Heart right ventricle (tissue), 16 donors: Measurements from ENCODE around the gene BRIP1. TPM values are rescaled to one million over a fixed set of nuclear protein-coding genes. Genes with fewer than 3 reads are reported as not detected.

Experiments used
- ATAC-seq, 8 donors: fragments of 200-7000 bp; cut with Tn5 transposase; one replicate each; pipeline ENCODE4 v1.9.1; 2020; ENCODE audit warnings: mild to moderate bottlenecking in 8 of 8, moderate library complexity in 8 of 8, moderate number of reproducible peaks in 1 of 8
- DNase-seq, 2 donors: peaks; one replicate each; pipeline ENCODE4 v3.0.0-alpha.2; 2020
- H3K27ac ChIP-seq, 10 donors: fragments of 200-600 bp; sonication (generic) in 2 of 10; one replicate each; pipeline versions ENCODE4 v1.5.0 to v1.8.0; 2020 to 2022; ENCODE audit warnings: mild to moderate bottlenecking in 3 of 10
- H3K27me3 ChIP-seq, 7 donors: fragments of 200-600 bp; one replicate each; pipeline ENCODE4 v1.8.0; 2021 to 2022; ENCODE audit warnings: mild to moderate bottlenecking in 2 of 7
- H3K36me3 ChIP-seq, 9 donors: fragments of 200-600 bp; sonication (generic) in 1 of 9; one replicate each; pipeline versions ENCODE4 v1.5.0 to v1.8.0; 2020 to 2022; ENCODE audit warnings: mild to moderate bottlenecking in 2 of 9
- H3K4me1 ChIP-seq, 9 donors: fragments of 200-600 bp; sonication (generic) in 1 of 9; one replicate each; pipeline versions ENCODE4 v1.5.0 to v1.8.0; 2020 to 2022; ENCODE audit warnings: mild to moderate bottlenecking in 4 of 9
- H3K4me3 ChIP-seq, 10 donors: fragments of 200-600 bp; sonication (generic) in 2 of 10; one replicate each; pipeline versions ENCODE4 v1.5.0 to v1.8.0; 2020 to 2022; ENCODE audit warnings: mild to moderate bottlenecking in 7 of 10, moderate library complexity in 2 of 10
- H3K9me3 ChIP-seq, 11 donors: fragments of 200-600 bp in 10 of 11; sonication (generic) in 2 of 11; one replicate each; pipeline versions ENCODE4 v1.5.0 to v1.8.0; 2013 to 2022; ENCODE audit warnings: mild to moderate bottlenecking in 2 of 11, control low read depth in 1 of 11, moderate library complexity in 1 of 11
- CTCF ChIP-seq, 9 donors: fragments of 200-600 bp; sonication (generic) in 2 of 9; IDR thresholded peaks; one replicate each; pipeline versions ENCODE4 v1.5.0 to v1.8.0; 2021 to 2022; ENCODE audit warnings: antibody characterized with exemption in 9 of 9, mild to moderate bottlenecking in 5 of 9, moderate library complexity in 1 of 9
- WGBS, 2 donors: extraction: QIAGEN DNeasy Blood & Tissue Kit; methylation state at CpG; one replicate each; pipeline ENCODE4 v1.1.7; 2013; ENCODE audit warnings: inconsistent platforms in 1 of 2; 5-methylcytosine and 5-hydroxymethylcytosine counted together
- intact Hi-C, 10 donors: fragments of 100-400 bp; cut with DNase I; formaldehyde crosslinking; loops; one replicate each; pipeline versions ENCODE4 v1.11.1 to v1.14.2; 2022
- polyA plus RNA-seq, 2 donors: library from polyadenylated mRNA; stranded (reverse); fragments of 200-250 nt; gene quantifications; one replicate each; pipeline ENCODE4 v1.2.3, GENCODE V29; 2013
- total RNA-seq, 10 donors: library from RNA; stranded (reverse); fragmentation: NEBNext Ultra II Directional in 3 of 10; extraction: Animal tissue kit (Norgen Biotek cat#: 25700) in 3 of 10; gene quantifications; one replicate each; pipeline versions ENCODE4 v1.2.1 to v1.2.4, GENCODE V29; 2021 to 2023
- donor health status: Arrhythmogenic right ventricular cardiomyopathy.
- donor health status: ischemic (EF 13 %, LVEDD 7.1; RV severe dilation, severe dysfunction).
- donor health status: healthy with polysubstance abuse.
- donor health status: DM: no; HTN: yes; CAD: no.
- donor health status: DM: no; HTN: no; CAD: no.
- donor health status: ischemic (EF 25% LVEDD 6.9; RV normal size, moderate dysfunction).
- donor health status: ischemic (EF 25% LVEDD 5.7; RV mildly dilated, moderate dysfunction).
- donor health status: healthy.
- donor health status: DM: yes; HTN: yes; CAD: no.
- donor health status: Ischemic cardiomyopathy.
- donor health status: ischemic (EF 35%, LVEDD 5.7; RV mildly dilated, moderate dysfunction).
- donor health status: nonischemic (EF 11% LVEDD 7.7; RV severe dilation, severe dysfunction).
- donor health status: DM: yes; HTN: yes; CAD: no.
- donor health status: PGD.
- donor health status: ischemic (EF 29% LVEDD 5.4; RV normal size, mild dysfunction).
- donor health status: nonischemic (EF 23%, LVEDD 6.1; RV moderate dilation, normal function).

BRIP1 gene
- total and polyA plus RNA-seq, 12 donors = 0.03 to 2.1 (median 0.22) TPM; not detected in 1

DNA sequence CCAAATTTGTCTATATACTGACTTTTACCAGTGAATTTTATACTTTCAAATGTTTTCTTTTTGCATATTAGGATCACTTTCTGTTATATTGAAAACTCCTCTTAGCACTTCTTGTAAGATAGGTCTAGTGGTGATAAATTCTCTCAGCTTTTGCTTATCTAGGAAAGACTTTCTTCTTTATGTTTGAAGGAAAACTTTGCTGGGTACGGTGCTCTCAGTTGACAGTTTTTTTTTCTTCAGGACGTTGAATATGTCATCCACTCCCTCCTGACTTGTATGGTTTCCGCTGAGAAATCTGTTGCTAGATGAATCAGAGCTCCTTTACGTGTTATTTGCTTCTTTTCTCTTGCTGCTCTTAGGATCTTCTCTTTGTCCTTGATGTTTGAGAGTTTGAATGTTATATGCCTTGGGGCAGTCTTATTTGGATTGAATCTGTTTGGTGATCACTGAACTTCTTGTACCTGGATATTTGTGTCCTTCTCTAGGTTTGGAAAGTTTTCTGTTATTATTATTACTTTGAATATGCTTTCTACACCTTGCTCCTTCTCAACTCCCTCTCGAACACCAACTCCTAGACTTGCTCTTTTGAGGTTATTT lies 228.3 kb downstream of the BRIP1 start:
- H3K27me3 ChIP-seq = peaks cover 0 to 10% (median 0%) of the 10 kb centered on the region in 7 donors
- ATAC-seq = no peak

GRCh38 chr17:61634011-61634539 lies 229.3 kb downstream of the BRIP1 start:
- H3K4me1 ChIP-seq = no peaks in the 10 kb centered on the region

More for the DNA sequence above, 228.3 kb downstream of the BRIP1 start:
- Histone ChIP-seq H3K4me3 (no peak overlapping the region), H3K36me3 (no peaks in the 10 kb centered on the region), H3K9me3 (peaks cover 0 to 30% (median 8%) of the 10 kb centered on the region in 11 donors), H3K4me1 (no peaks in the 10 kb centered on the region), H3K27ac (no peak overlapping the region)
- TF ChIP-seq CTCF (IDR thresholded peaks at IDR 0.05) = no peak
- WGBS, 2 donors = 73% methylated on average over 5 of the region's 5 CpGs
- no peak for DNase-seq
- intact Hi-C loops = loop anchor here in 2 of 10 donors (10.0 kb wide), 1 partner anchor 200 kb away; no protein-coding TSS in a partner anchor

DNA sequence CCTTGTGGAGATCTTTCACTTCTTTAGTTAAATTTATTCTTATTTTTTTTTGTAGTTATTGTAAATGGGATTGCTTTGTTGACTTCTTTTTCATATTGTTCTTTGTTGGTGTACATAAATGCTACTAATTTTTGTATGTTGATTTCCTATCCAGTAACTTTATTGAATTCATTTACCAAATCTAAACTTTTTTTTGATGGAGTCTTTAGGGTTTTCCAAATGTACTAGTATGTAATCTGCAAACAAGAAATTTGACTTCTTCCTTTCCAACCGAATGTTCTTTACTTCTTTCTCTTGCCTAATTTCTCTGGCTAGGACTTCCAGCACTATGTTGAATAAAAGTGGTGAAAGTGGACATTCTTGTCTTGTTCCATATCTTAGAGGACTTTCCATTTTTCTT lies 230.5 kb downstream of the BRIP1 start:
- no peak overlapping the region for H3K4me3 ChIP-seq
- intact Hi-C loops = loop anchor here in 2 of 10 donors (10.0 kb wide), 1 partner anchor 202 kb away; no protein-coding TSS in a partner anchor
- DNase-seq = no peak
- peaks cover 0 to 22% (median 5%) of the 10 kb centered on the region in 11 donors for H3K9me3 ChIP-seq
- no peak for TF ChIP-seq CTCF (IDR thresholded peaks at IDR 0.05)
- ATAC-seq = no peak
- no peaks in the 10 kb centered on the region for H3K4me1 ChIP-seq
- no peak overlapping the region for H3K27ac ChIP-seq
- WGBS, 2 donors = 85% methylated on average over 1 of the region's 1 CpG
- peaks cover 0 to 19% (median 2%) of the 10 kb centered on the region in 7 donors for H3K27me3 ChIP-seq
- no peaks in the 10 kb centered on the region for H3K36me3 ChIP-seq

More at GRCh38 chr17:61634011-61634539, 229.3 kb downstream of the BRIP1 start:
- Histone ChIP-seq H3K9me3 (peaks cover 0 to 28% (median 8%) of the 10 kb centered on the region in 11 donors), H3K27ac (no peak overlapping the region), H3K27me3 (peaks cover 0 to 13% (median 0%) of the 10 kb centered on the region in 7 donors), H3K4me3 (no peak overlapping the region), H3K36me3 (no peaks in the 10 kb centered on the region)
- DNase-seq (no peak), ATAC-seq (no peak)
- intact Hi-C loops = loop anchor here in 2 of 10 donors (10.0 kb wide), 1 partner anchor 201 kb away; no protein-coding TSS in a partner anchor
- no peak for TF ChIP-seq CTCF (IDR thresholded peaks at IDR 0.05)

- 61 to 80% methylated on average over 1 of the region's 1 CpG for WGBS, 2 donors
- Histone ChIP-seq H3K9me3 (peaks cover 0 to 22% (median 5%) of the 10 kb centered on the region in 11 donors), H3K27ac (no peak overlapping the region), H3K27me3 (peaks cover 0 to 12% (median 2%) of the 10 kb centered on the region in 7 donors), H3K4me1 (no peaks in the 10 kb centered on the region), H3K4me3 (no peak overlapping the region), H3K36me3 (no peaks in the 10 kb centered on the region)
- intact Hi-C loops = loop anchor here in 2 of 10 donors (10.0 kb wide), 1 partner anchor 203 kb away; no protein-coding TSS in a partner anchor
- TF ChIP-seq CTCF (IDR thresholded peaks at IDR 0.05) = no peak
- ATAC-seq = no peak
- DNase-seq = no peak
Observed at GRCh38 chr17:61631800-61632199, 231.5 kb downstream of the BRIP1 start.

Other genes with a start within 250 kb of the BRIP1 start
- gene INTS2, start 64.5 kb upstream of the BRIP1 start, total RNA-seq = 10 to 100 TPM in 7 of 10 donors, 1 to 10 TPM in 3; 7.5 to 18.3 (median 13.1) TPM
- 1 to 10 TPM; 1.7 to 4.0 TPM for gene INTS2, start 64.5 kb upstream of the BRIP1 start, polyA plus RNA-seq
- gene MED13, start 201.8 kb upstream of the BRIP1 start, total RNA-seq = 10 to 100 TPM; 29.1 to 51.6 (median 37.0) TPM
- gene MED13, start 201.8 kb upstream of the BRIP1 start, polyA plus RNA-seq = 1 to 10 TPM; 4.1 to 5.8 TPM